VCaP (cell line): ENCODE measurements around the gene TBC1D2B.
A peak's percentile ranks its signal among the peaks of the same experiment; 100 is the strongest.

Experiments used
- H3K27ac ChIP-seq: fragments of 450-650 bp; 2 replicates; pipeline ENCODE4 v1.5.1; 2017
- TF ChIP-seq, protein P1 (sequence below): fragments of 450-650 bp; conservative IDR thresholded peaks from 2 replicates; pipeline ENCODE4 v1.5.1; 2017; ENCODE audit warnings: mild to moderate bottlenecking, moderate library complexity

Gene TBC1D2B

DNA sequence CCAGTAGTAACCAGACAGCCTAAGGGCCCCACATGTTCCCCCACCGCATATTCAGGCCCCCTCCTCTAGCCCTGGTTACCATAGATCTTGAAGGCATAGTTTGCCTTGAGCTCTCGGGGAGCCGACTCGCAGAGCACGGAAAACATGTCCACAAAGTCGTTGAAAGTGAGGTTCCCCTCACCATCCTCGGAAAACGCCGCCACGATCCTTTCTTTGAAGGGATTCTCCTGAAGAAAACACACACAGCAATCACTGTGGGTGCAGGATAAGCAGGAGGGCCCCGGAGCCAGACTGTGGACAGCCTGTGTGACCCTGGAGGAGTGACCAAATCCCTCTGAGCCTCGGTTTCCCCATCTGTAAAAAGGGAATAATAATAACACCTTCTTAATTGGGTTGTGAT lies 31.6 kb upstream of the TBC1D2B start:
- H3K27ac ChIP-seq, result no peak overlapping the region; the same call in 1 of the 2 replicates
- TF ChIP-seq, protein P1, sequence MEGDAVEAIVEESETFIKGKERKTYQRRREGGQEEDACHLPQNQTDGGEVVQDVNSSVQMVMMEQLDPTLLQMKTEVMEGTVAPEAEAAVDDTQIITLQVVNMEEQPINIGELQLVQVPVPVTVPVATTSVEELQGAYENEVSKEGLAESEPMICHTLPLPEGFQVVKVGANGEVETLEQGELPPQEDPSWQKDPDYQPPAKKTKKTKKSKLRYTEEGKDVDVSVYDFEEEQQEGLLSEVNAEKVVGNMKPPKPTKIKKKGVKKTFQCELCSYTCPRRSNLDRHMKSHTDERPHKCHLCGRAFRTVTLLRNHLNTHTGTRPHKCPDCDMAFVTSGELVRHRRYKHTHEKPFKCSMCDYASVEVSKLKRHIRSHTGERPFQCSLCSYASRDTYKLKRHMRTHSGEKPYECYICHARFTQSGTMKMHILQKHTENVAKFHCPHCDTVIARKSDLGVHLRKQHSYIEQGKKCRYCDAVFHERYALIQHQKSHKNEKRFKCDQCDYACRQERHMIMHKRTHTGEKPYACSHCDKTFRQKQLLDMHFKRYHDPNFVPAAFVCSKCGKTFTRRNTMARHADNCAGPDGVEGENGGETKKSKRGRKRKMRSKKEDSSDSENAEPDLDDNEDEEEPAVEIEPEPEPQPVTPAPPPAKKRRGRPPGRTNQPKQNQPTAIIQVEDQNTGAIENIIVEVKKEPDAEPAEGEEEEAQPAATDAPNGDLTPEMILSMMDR, result no peak

DNA sequence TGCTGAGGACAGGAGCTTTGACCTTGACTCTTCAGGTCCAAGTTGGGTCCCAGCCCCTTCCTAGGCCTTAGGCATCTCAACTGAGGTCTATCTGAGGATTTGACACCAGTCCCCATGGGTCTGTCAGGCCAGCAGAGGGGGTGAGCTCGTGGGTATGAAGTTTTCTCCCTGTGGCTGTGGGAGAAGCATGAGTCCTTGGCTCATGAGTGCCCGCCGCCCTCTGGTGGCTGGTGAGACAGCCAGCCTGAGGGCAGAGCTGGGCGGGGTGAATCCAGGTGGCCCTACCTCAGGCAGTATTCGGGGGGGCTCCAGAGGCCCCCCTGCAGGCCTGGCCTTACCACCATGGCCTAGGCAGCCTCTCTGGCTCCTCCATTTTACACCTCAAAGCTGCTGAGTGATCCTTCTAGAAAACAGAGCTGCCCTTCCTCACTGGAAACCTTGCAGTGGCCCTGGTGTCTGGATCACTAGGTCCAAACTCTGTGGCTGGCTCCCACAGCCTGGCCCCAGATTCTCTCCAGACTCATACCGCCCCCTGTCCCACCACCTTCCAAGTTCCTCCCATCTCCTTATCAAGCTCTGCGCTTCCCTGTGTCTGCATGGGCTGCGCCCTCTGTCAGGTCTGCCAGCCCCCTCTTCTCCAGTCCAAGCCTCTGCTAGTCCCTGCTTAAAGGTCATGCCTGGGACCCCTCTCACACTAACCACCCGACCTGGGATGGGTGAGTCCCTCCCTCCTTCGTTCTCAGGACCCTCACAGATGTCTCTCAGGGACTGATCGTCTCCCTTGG lies 31.0 kb upstream of the TBC1D2B start:
- TF ChIP-seq, protein P1, result peak; percentile 100
- peak overlapping the region; percentile 24; the same call in 1 of the 2 replicates for H3K27ac ChIP-seq

DNA sequence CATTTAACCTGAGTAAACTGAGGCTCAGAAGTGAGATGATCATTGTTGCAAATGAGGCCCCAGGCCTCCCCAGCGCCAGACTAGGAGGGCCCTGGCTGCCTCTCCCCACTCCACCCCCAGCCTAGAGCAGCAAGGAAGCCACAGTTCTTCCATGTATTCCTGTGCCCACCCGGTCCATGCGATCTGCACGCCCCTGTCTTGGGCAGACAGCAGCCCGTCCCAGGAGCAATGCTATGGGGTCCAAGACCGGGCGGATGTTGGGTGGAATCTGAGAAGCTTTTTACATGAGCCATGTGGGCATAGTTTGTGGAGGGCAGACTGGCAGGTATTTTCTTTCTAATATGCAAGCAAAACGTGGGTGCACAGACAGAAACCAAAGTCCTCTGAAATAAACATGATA lies 30.0 kb upstream of the TBC1D2B start:
- H3K27ac ChIP-seq, result peak overlapping the region; percentile 24; the same call in 1 of the 2 replicates
- TF ChIP-seq, protein P1, result no peak

DNA sequence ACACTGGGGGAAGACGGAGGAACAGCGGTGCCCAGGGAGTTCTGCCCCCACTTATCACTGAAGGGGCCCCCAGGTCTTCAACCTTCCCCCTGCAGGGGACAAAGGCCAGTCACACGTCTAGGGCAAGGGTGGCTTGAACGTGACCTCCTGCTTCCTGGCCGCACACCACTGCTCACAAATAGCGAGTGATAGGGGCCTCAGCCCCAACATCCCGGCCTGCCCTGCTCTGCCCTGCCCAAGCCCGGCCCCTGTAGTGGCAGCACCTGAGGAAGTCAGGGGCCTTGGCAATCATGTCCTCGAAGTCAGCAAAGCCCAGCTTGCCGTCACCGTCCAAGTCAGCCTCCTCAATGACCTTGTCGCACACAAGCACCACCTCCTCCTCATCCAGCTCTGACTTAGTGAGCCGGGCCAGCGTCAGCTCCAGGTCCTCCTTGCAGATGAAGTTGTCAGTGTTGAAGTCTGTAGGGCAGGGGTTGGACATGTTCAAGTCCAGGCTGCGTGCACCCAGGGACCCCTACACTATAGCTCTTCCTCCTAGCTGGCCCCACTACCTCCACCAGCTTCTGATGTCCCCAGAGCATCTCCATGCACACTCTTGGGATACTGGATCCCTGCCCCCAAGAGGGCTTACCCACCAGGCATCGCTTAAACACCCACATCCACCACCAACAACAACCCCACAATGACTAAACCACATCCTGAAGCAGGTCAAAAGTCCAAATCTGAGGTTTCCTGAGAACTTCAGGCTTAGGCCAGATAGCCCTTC lies 28.1 kb upstream of the TBC1D2B start:
- TF ChIP-seq, protein P1, result no peak
- H3K27ac ChIP-seq, result no peak overlapping the region

DNA sequence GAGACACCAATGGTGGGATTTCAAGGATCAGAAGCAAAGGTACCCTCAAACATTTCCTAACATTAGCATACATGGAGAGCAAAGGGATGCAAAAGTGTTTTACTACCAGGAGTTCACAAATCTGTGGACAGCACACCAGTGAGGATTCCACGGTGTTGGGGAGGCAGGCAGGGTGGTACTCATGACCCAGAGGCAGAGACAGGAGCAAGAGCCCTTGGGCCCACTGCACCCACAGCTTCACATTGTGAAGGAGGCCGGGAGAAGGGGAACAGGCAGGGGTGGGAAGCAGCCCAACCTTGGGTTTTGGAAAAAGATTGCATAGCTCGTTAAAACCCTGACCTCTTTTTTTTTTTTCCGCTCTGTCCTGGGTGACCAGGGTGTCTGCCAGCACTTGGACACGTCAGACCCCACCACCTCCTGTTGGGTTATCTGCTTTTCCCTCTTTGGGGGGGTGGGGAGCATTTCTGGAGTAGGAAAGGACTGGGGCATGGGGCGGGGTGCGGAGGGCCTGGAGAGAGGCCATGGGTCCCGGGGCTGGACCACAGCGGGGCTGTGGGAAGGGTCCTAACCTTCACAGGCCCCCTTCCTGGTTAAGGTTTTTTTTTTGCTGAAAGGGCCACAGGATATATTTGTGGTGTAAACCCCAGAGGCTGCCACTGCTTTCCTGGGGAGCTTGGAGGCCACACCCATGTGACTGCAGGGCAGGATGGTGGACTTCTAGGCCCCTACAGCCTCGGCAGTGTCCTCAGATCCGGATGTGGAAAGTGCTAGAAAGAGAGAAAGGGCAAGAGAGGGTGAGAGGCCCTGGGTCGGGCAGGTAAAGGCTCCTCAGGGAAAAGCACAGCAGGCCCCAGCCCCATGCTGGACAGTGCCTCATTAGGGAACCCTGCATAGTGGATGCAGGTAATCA lies 27.3 kb upstream of the TBC1D2B start:
- H3K27ac ChIP-seq, result no peak overlapping the region
- TF ChIP-seq, protein P1, result no peak

DNA sequence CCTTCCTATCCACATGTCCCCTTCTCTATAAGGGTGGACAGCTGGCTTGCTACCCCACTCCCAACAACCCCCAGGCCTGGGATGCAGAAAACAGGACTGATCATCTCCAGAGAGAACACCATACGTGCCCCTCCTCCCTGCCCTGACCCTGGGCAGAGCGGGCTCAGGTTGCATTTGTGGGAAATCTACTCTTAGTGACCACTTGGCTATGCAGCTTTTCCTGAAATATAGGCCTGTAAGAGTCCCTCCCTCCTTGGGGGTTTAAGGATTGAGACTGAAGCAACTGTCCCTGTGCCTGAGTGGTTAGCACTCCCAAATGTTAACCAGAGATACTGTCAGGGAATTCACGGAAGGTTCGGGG lies 26.6 kb upstream of the TBC1D2B start:
- TF ChIP-seq, protein P1, result no peak
- H3K27ac ChIP-seq, result no peak overlapping the region
